IPS-15b (cell line): ENCODE measurements around the gene S100A7A.

Experiments used
- H3K27me3 ChIP-seq: one replicate; pipeline ENCODE4 v1.6.1; 2013; ENCODE audit warnings: low read length; ENCODE audit not compliant: control insufficient read depth, insufficient read depth
- H3K36me3 ChIP-seq: one replicate; pipeline ENCODE4 v1.6.1; 2013; ENCODE audit warnings: low read length; ENCODE audit not compliant: control insufficient read depth, insufficient read depth
- H3K4me1 ChIP-seq: one replicate; pipeline ENCODE4 v1.6.1; 2013; ENCODE audit warnings: mild to moderate bottlenecking, low read length; ENCODE audit not compliant: control insufficient read depth, insufficient read depth
- H3K4me3 ChIP-seq: one replicate; pipeline ENCODE4 v1.5.1; 2013; ENCODE audit warnings: low read depth, low read length
- H3K9ac ChIP-seq: one replicate; pipeline ENCODE4 v1.6.1; 2013; ENCODE audit warnings: low read depth, mild to moderate bottlenecking, low read length
- H3K9me3 ChIP-seq: one replicate; pipeline ENCODE4 v1.6.1; 2013; ENCODE audit warnings: mild to moderate bottlenecking, low read length; ENCODE audit not compliant: control insufficient read depth, insufficient read depth

S100A7A gene

DNA sequence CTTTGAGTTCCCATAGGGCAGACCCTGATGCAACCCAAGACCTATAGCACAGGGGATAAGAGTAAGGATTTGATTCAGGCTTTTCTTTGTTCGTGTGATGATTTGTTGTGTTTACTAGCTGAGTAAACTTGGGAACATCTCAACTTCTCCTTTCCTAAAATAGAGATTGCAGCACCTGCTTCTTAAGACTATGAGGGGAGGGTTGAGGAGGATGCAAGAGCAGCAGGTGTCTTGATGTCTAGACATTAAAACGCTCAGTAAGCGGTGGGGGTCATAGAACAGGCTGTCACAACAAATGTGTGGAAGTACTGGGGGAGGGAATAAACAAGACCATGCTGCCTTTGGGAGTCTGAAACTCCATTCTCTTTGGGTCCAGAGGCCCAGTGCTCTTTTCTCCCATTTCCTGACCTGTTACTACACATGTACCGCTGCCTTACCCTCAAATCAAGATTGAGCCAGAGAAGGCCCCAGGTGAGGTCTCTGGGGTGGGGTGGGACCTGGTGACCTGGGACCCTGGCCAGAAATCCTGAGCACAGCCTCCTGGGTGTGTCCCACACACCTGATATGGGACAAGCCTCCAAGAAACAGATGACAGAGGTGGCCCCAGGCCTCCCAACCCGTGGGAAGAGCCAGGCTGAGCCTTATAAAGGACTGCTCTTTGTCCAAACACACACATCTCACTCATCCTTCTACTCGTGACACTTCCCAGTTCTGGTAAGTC is at the start of gene S100A7A:
Gene S100A7A (plus strand): TSS at position 671 of the 721 bp plus-strand sequence. CDS start 1,563 bp downstream, outside the sequence.
- Histone ChIP-seq H3K9ac (no peak within 1 kb of the TSS), H3K36me3 (no peaks in the 10 kb centered on the region), H3K27me3 (no peaks in the 10 kb centered on the region), H3K4me1 (no peaks in the 10 kb centered on the region), H3K9me3 (no peaks in the 10 kb centered on the region), H3K4me3 (no peak within 1 kb of the TSS)

DNA sequence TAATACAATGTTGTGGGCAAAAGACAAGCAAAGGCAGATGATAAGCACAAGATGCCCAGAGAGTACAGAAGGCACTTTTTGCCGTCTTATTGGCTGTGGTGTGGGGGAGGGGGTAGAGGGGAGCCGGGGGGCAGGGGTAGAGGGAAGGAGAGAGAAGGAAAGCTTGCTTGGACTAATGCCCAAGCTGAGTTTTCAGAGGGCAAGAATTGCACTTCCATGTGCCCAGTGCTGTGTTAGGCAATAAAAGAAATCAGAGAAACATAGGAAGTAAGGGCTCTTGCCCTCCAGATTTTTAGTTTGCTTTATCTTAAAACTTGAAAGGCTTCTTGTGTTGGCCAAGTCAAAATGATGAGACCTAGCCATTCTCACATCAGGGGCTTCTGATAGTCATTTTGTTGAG is 49.2 kb upstream of the S100A7A start:
- H3K36me3 ChIP-seq, result no peaks in the 10 kb centered on the region
- H3K9ac ChIP-seq, result no peak overlapping the region
- H3K4me3 ChIP-seq, result no peak overlapping the region
- no peaks in the 10 kb centered on the region for H3K9me3 ChIP-seq
- no peaks in the 10 kb centered on the region for H3K4me1 ChIP-seq
- no peaks in the 10 kb centered on the region for H3K27me3 ChIP-seq

- H3K27me3 ChIP-seq, result no peaks in the 10 kb centered on the region
- H3K4me1 ChIP-seq, result no peaks in the 10 kb centered on the region
- H3K4me3 ChIP-seq, result no peak overlapping the region
- no peak overlapping the region for H3K9ac ChIP-seq
- no peaks in the 10 kb centered on the region for H3K36me3 ChIP-seq
- no peaks in the 10 kb centered on the region for H3K9me3 ChIP-seq
These were observed 47.8 kb upstream of the S100A7A start for GRCh38 chr1:153368495-153368894.

GRCh38 chr1:153370146-153370545 is 46.2 kb upstream of the S100A7A start:
- no peaks in the 10 kb centered on the region for H3K36me3 ChIP-seq
- no peaks in the 10 kb centered on the region for H3K27me3 ChIP-seq
- no peak overlapping the region for H3K4me3 ChIP-seq
- H3K9ac ChIP-seq, result no peak overlapping the region
- no peaks in the 10 kb centered on the region for H3K9me3 ChIP-seq
- H3K4me1 ChIP-seq, result no peaks in the 10 kb centered on the region

DNA sequence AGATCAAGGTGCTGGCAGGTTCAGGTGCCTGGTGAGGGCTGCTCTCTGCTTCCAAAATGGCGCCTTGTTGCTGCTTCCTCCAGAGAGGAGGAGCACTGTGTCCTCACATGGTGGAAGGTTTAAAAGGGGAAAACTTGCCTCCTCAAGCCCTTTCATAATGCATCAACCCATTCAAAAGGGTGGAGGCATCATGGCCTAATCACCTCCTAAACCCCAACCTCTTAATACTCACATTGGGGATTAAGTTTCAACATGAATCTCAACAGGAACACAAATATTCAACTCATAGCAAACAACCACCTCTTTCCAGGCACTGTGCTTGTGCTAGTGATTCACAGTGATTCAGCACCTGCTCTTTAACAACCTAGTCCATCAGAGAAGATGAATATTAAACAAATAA is 45.1 kb upstream of the S100A7A start:
- H3K9me3 ChIP-seq, result no peaks in the 10 kb centered on the region
- H3K36me3 ChIP-seq, result no peaks in the 10 kb centered on the region
- H3K4me1 ChIP-seq, result no peaks in the 10 kb centered on the region
- H3K27me3 ChIP-seq, result no peaks in the 10 kb centered on the region
- no peak overlapping the region for H3K9ac ChIP-seq
- H3K4me3 ChIP-seq, result no peak overlapping the region

DNA sequence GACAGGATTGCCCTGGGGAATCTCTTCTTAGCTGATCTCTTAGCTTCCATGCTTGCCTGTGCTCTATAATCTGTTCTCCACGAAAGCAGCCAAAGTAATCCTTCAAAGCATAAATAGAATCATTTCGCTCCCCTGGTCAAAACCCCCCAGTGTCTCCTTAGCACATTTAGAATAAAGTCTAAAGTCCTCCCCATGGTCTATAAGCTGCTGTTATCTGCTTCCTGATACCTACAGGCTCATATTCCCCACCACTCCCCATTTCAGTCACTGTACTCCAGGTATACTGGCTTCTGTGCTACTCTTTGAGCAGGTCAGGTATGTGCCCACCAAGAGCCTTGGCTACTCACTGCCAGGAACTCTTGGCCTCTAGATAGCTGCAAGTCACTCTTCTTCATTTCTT is 43.7 kb upstream of the S100A7A start:
- Histone ChIP-seq H3K4me3 (no peak overlapping the region), H3K27me3 (no peaks in the 10 kb centered on the region), H3K9ac (no peak overlapping the region), H3K36me3 (no peaks in the 10 kb centered on the region), H3K4me1 (no peaks in the 10 kb centered on the region), H3K9me3 (no peaks in the 10 kb centered on the region)

DNA sequence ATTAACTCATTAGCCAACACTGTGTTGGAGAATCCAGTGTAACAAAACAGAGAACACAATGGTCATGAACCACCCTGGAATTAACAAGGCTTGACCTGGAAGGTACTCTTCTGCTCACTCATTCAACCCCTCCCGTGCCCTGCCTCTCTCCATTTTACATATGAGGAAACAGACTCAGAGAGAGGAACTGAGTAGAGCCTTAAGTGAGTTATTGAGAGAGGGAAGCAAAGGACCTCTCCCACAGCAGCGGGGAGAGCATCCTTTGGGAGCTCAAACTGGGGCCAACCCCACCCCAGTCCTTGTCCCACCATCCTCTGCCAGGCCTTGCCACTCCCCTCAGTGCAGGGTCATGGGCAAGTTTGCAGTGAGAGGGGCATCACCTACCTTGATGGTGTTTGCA is 42.2 kb upstream of the S100A7A start:
- Histone ChIP-seq H3K27me3 (no peaks in the 10 kb centered on the region), H3K4me3 (no peak overlapping the region), H3K9ac (no peak overlapping the region), H3K36me3 (no peaks in the 10 kb centered on the region), H3K4me1 (no peaks in the 10 kb centered on the region), H3K9me3 (no peaks in the 10 kb centered on the region)

GRCh38 chr1:153375511-153375910 is 40.8 kb upstream of the S100A7A start, which contains the start of gene S100A12:
S100A12 (minus strand) TSS chr1:153375621; CDS start chr1:153374592, 1,029 bp downstream.
- Histone ChIP-seq H3K9me3 (no peaks in the 10 kb centered on the region), H3K4me1 (no peaks in the 10 kb centered on the region), H3K4me3 (no peak within 1 kb of the TSS), H3K27me3 (no peaks in the 10 kb centered on the region), H3K36me3 (no peaks in the 10 kb centered on the region), H3K9ac (no peak within 1 kb of the TSS)

- no peaks in the 10 kb centered on the region for H3K36me3 ChIP-seq
- H3K4me1 ChIP-seq, result no peaks in the 10 kb centered on the region
- no peak overlapping the region for H3K9ac ChIP-seq
- H3K9me3 ChIP-seq, result no peaks in the 10 kb centered on the region
- no peaks in the 10 kb centered on the region for H3K27me3 ChIP-seq
- H3K4me3 ChIP-seq, result no peak overlapping the region
These were observed 36.7 kb upstream of the S100A7A start for GRCh38 chr1:153379591-153379990.

DNA sequence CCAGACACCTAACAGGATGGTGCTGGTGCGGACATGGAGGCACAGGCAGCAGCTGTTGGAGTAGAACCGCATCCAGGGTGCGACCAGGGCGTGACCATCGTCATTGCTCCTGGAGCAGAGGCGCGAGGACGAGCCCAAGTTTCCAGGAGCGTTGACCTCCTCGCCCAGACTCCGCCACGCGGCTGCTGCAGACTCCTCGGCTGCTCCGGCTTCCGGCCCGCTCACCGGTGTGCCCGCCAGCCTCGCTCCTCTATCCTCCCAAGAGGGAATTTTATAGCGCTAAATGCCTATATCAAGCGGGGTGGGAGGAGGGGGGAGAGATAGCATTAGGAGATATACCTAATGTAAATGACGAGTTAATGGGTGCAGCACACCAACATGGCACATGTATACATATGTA is 35.6 kb upstream of the S100A7A start:
- Histone ChIP-seq H3K9me3 (no peaks in the 10 kb centered on the region), H3K27me3 (no peaks in the 10 kb centered on the region), H3K9ac (no peak overlapping the region), H3K4me3 (no peak overlapping the region), H3K4me1 (no peaks in the 10 kb centered on the region), H3K36me3 (no peaks in the 10 kb centered on the region)

GRCh38 chr1:153384958-153385580 is 31.3 kb upstream of the S100A7A start:
- peaks cover 2% of the 10 kb centered on the region for H3K27me3 ChIP-seq
- no peaks in the 10 kb centered on the region for H3K4me1 ChIP-seq
- no peaks in the 10 kb centered on the region for H3K9me3 ChIP-seq
- H3K4me3 ChIP-seq, result no peak overlapping the region
- H3K9ac ChIP-seq, result no peak overlapping the region
- no peaks in the 10 kb centered on the region for H3K36me3 ChIP-seq

GRCh38 chr1:153386500-153386901 is 29.8 kb upstream of the S100A7A start:
- H3K9ac ChIP-seq, result no peak overlapping the region
- no peaks in the 10 kb centered on the region for H3K36me3 ChIP-seq
- no peaks in the 10 kb centered on the region for H3K4me1 ChIP-seq
- H3K9me3 ChIP-seq, result no peaks in the 10 kb centered on the region
- peaks cover 2% of the 10 kb centered on the region for H3K27me3 ChIP-seq
- no peak overlapping the region for H3K4me3 ChIP-seq
